CD4-positive, alpha-beta T cell treated with Interferon gamma for 1 hour (primary cell): Measurements from ENCODE around the gene MBIP.

Source experiments
- DNase-seq: peaks from one replicate; pipeline ENCODE4 v3.0.0-alpha.2; 2020

The MBIP gene

DNA sequence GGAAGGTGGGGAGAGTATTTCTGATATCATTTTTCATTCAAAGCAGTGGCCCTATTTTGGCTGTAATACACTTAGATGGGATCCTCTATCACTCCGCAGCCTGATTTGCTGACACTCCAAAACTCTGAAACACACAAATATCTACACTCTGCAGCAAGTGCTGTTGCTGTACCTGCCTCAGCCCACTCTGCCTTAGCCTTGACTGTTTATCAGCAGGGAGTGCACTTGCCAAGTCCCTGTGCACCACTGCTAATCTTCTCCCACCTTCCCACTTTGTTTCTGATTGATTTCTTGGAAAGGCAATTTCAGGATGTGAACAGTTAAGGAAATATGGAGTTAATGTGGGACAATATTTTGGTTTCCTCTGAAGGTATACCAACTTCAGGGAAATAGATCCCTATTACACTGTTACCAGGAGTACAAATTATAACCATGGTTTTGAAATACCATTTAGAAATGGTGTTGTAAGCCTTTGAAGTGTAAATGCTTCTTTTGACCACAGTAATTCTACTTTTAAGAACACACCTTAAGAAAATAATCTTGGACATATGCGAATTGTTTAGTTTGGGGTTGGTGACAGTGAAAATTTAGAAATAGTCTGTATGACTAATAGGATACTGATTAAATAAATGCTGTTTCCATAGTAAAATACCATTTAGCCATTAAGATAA lies 59.3 kb downstream of the MBIP start:
- no peak for DNase-seq

DNA sequence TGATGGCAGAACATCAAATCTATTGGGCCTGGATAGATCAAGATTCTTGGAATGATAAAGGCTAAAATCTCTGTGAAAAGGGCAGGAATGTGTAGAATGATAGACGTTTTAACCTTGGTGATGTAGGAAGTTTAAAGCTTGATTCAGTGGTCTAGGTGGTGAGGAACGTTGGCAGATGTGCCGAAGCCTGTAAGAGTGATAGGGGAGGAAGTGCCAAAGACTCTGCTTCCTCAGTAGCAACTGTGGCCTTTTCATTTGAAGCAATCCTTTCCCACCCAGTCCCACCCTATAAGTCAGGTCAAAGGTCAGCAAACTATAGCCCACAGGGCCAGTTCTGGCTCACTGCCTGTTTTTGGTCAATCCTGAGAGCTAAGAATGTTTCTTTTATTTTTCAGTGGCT lies 62.2 kb downstream of the MBIP start:
- DNase-seq = no peak

DNA sequence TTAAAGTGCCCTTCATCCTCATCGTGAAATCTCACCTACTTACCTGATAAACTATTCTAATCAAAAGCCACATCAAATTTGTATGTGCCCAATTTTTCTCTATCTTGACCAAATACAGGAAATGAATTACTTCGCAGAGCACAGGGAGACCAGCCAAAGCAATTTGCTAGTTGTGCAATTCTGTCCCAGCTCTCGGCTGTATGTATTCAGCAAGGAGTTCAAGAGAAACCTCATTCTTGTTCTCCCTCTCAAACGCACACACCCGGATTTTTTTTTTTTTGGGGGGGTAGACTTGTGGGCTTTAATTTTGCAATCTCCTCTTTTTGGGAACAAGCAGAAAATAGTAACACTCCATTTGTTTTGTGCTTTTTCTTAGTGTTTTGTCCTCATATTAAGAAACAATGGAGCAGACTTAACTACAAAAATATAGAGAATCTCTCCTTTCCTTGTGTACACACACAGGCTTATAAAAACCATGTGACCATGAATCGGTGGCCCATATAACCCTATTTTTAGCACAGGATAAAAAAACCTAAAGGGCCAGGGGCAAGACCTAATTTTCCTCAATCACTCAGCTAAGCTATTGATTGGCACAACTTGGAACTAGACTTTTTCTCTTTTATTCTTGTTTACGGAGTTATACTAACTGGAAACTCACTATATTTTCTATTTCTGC lies 64.2 kb downstream of the MBIP start:
- no peak for DNase-seq

DNA sequence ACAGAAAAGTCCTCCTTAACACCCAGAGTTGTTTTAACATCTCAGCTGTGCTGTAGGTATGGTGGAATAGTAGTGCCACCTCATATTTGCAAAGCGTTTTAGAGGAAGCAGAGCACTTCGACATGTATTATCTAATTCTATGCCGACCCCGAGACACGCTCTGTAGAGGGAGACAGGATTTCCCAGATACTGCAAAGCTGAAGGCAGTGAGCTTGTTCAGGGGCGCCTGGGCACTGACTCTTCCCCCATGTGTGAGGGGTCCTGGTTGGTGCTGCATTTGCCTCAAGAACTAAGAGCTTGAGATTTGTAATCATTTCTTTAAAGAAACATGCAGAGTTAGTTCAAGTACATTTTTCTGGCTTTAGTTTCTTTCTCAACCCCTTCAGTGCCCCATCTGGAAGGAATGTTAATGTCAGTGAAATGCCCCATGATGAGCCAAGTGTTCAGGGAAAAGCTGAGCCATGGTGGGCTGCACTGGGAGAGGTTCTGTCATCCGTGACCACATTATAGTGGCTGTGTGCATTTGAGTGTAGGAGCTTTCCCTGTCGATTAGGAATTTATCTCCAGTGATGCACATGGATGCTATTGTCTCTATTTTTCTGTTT lies 66.3 kb downstream of the MBIP start:
- DNase-seq = no peak
